ENCODE measurements around the gene SMIM27.
A peak's percentile ranks its signal among the peaks of the same experiment; 100 is the strongest.

SMIM27 gene

GRCh38 chr9:32558408-32558934 lies 6.3 kb downstream of the SMIM27 start:
- DNase-seq (ENCODE audit: low read depth): no peak

- no peak for DNase-seq (ENCODE audit: low read depth)
Measured at GRCh38 chr9:32565967-32566366, 13.8 kb downstream of the SMIM27 start.

- DNase-seq (ENCODE audit: low read depth): no peak
Measured at GRCh38 chr9:32566770-32567169, 14.6 kb downstream of the SMIM27 start.

GRCh38 chr9:32570262-32570661 lies 18.1 kb downstream of the SMIM27 start:
- no peak for DNase-seq (ENCODE audit: low read depth)

GRCh38 chr9:32571969-32572899 lies 20.1 kb downstream of the SMIM27 start:
- peak; percentile 74 for DNase-seq (ENCODE audit: low read depth)

GRCh38 chr9:32572900-32573523 lies 20.9 kb downstream of the SMIM27 start, which contains the start of gene NDUFB6:
Gene NDUFB6 (minus strand): TSS chr9:32573159. CDS start chr9:32573060, 99 bp downstream.
- DNase-seq (ENCODE audit: low read depth): peak; percentile 95

- DNase-seq (ENCODE audit: low read depth): no peak
Measured at GRCh38 chr9:32573821-32574220, 21.7 kb downstream of the SMIM27 start.

GRCh38 chr9:32574858-32575257 lies 22.7 kb downstream of the SMIM27 start:
- DNase-seq (ENCODE audit: low read depth): no peak

GRCh38 chr9:32577316-32577715 lies 25.2 kb downstream of the SMIM27 start:
- no peak for DNase-seq (ENCODE audit: low read depth)

GRCh38 chr9:32578976-32579375 lies 26.8 kb downstream of the SMIM27 start:
- no peak for DNase-seq (ENCODE audit: low read depth)

GRCh38 chr9:32579706-32580331 lies 27.7 kb downstream of the SMIM27 start:
- peak; percentile 70 for DNase-seq (ENCODE audit: low read depth)

GRCh38 chr9:32580631-32581300 lies 28.6 kb downstream of the SMIM27 start:
- no peak for DNase-seq (ENCODE audit: low read depth)

GRCh38 chr9:32581512-32582143 lies 29.5 kb downstream of the SMIM27 start:
- DNase-seq (ENCODE audit: low read depth): peak; percentile 19

- DNase-seq (ENCODE audit: low read depth): no peak
Measured at GRCh38 chr9:32584784-32585183, 32.7 kb downstream of the SMIM27 start.

GRCh38 chr9:32587901-32588300 lies 35.8 kb downstream of the SMIM27 start:
- DNase-seq (ENCODE audit: low read depth): no peak

- no peak for DNase-seq (ENCODE audit: low read depth)
Measured at GRCh38 chr9:32589083-32589723, 37.1 kb downstream of the SMIM27 start.

- DNase-seq (ENCODE audit: low read depth): no peak
Measured at GRCh38 chr9:32590476-32590875, 38.3 kb downstream of the SMIM27 start.

- DNase-seq (ENCODE audit: low read depth): no peak
Measured at GRCh38 chr9:32590898-32591297, 38.8 kb downstream of the SMIM27 start.

- no peak for DNase-seq (ENCODE audit: low read depth)
Measured at GRCh38 chr9:32596096-32596865, 44.2 kb downstream of the SMIM27 start.

GRCh38 chr9:32596936-32597335 lies 44.8 kb downstream of the SMIM27 start:
- DNase-seq (ENCODE audit: low read depth): no peak

Data from stimulated activated CD4-positive, alpha-beta T cell treated with anti-CD3 and anti-CD28 coated beads, Interleukin-2, amount 100 ng/mL, for 4 hours (primary cell).